HCT116 (cell line): ENCODE data around the gene SH3BP4. TPM values are rescaled to one million over a fixed set of nuclear protein-coding genes. Genes with fewer than 3 reads are reported as not detected.

Source experiments
- ATAC-seq: fragments of 200-7000 bp; cut with Tn5 transposase; 2 replicates; pipeline ENCODE4 v1.9.1; 2020; ENCODE audit warnings: mild to moderate bottlenecking, moderate library complexity
- BruUV-seq: library from RNA; stranded (reverse); fragments of 400-500 nt; replicated peaks from 2 replicates; lab custom pipeline; 2021; lab: Mats Ljungman, UMichigan
- CTCF ChIA-PET: fragments of 300-600 bp; sonication (Branson Sonifier 250); formaldehyde crosslinking; loops from one replicate; lab custom pipeline; 2021; ENCODE audit warnings: antibody characterized with exemption; lab: Charles Lee
- POLR2A ChIA-PET: fragments of 300-600, 350-600 bp; sonication (Branson Sonifier 250); formaldehyde crosslinking; loops from one replicate; lab custom pipeline; 2021; ENCODE audit warnings: antibody characterized with exemption; lab: Charles Lee
- RAD21 ChIA-PET, 2 experiments: fragments of 300-600 bp; sonication (Branson Sonifier 250); formaldehyde crosslinking; loops; one replicate each; lab custom pipeline; 2023; ENCODE audit warnings: low total read pairs in 2 of 2; ENCODE audit not compliant: uncharacterized antibody in 2 of 2, unreplicated experiment in 2 of 2, low non-redundant PET in 1 of 2; lab: Charles Lee
- DNase-seq: peaks from one replicate; pipeline ENCODE4 v3.0.0-alpha.2; 2010; ENCODE audit warnings: low read depth, low spot score
- H2AFZ ChIP-seq: fragments of 200-600 bp; shearing (Covaris generic), sonication (generic); 2 replicates; pipeline ENCODE4 v1.6.1; 2017; ENCODE audit warnings: low read depth, mixed run types, mixed read lengths, antibody characterized with exemption, low read length; ENCODE audit not compliant: poor library complexity, severe bottlenecking
- H3K27ac ChIP-seq: 2 replicates; pipeline ENCODE4 v1.5.1; 2012; ENCODE audit warnings: low read depth, low read length
- H3K27me3 ChIP-seq: fragments of 200-600 bp; sonication (generic); 2 replicates; pipeline ENCODE4 v1.6.1; 2016; ENCODE audit warnings: mixed run types, low read length, mixed read lengths; ENCODE audit not compliant: insufficient read depth
- H3K36me3 ChIP-seq, 2 experiments: fragments of 200-500 bp in 1 of 2; fragments of 200-600 bp in 1 of 2; sonication (Bioruptor generic) in 1 of 2; sonication (generic) in 1 of 2; 2 replicates each; pipeline versions ENCODE4 v1.5.1 to v1.6.1; 2014 to 2016; ENCODE audit warnings: low read length in 2 of 2, inconsistent platforms in 1 of 2, mixed read lengths in 1 of 2, mixed run types in 1 of 2; ENCODE audit not compliant: insufficient read depth in 2 of 2, control insufficient read depth in 1 of 2
- H3K4me1 ChIP-seq, 2 experiments: fragments of 200-600 bp in 1 of 2; sonication (generic) in 1 of 2; 2 replicates each; pipeline versions ENCODE4 v1.5.1 to v1.6.1; 2012 to 2017; ENCODE audit warnings: low read length in 2 of 2, inconsistent platforms in 1 of 2, mild to moderate bottlenecking in 1 of 2, mixed read lengths in 1 of 2, mixed run types in 1 of 2, moderate library complexity in 1 of 2; ENCODE audit not compliant: insufficient read depth in 2 of 2, control insufficient read depth in 1 of 2
- H3K4me2 ChIP-seq: fragments of 200-600 bp; sonication (generic); 2 replicates; pipeline ENCODE4 v1.6.1; 2017; ENCODE audit warnings: mixed run types, low read length, mixed read lengths
- H3K4me3 ChIP-seq, 2 experiments: fragments of 200-600 bp in 1 of 2; sonication (generic) in 1 of 2; replicated peaks in 1 of 2; 2 replicates each; pipeline ENCODE4 v1.5.1; 2011 to 2016; ENCODE audit warnings: low read length in 2 of 2, control low read depth in 1 of 2, low read depth in 1 of 2, mild to moderate bottlenecking in 1 of 2, mixed read lengths in 1 of 2, mixed run types in 1 of 2
- H3K79me2 ChIP-seq: fragments of 200-600 bp; sonication (generic); 2 replicates; pipeline ENCODE4 v1.6.1; 2017; ENCODE audit warnings: mild to moderate bottlenecking, mixed run types, low read length, moderate library complexity, mixed read lengths; ENCODE audit not compliant: insufficient read depth
- H3K9ac ChIP-seq: fragments of 200-600 bp; sonication (generic); 2 replicates; pipeline ENCODE4 v1.6.1; 2016; ENCODE audit warnings: low read length, mixed read lengths
- H3K9me2 ChIP-seq: fragments of 200-600 bp; sonication (generic), shearing (Covaris generic); 2 replicates; pipeline ENCODE4 v1.6.1; 2017; ENCODE audit warnings: mixed run types, mild to moderate bottlenecking, moderate library complexity; ENCODE audit not compliant: insufficient read depth
- H3K9me3 ChIP-seq, 2 experiments: fragments of 200-500 bp in 1 of 2; fragments of 200-600 bp in 1 of 2; sonication (Bioruptor generic) in 1 of 2; sonication (generic) in 1 of 2; 2 replicates each; pipeline ENCODE4 v1.6.1; 2014 to 2017; ENCODE audit warnings: low read length in 2 of 2, mixed read lengths in 2 of 2, inconsistent platforms in 1 of 2, low read depth in 1 of 2, mild to moderate bottlenecking in 1 of 2, mixed run types in 1 of 2, moderate library complexity in 1 of 2; ENCODE audit not compliant: control insufficient read depth in 1 of 2, insufficient read depth in 1 of 2
- H4K20me1 ChIP-seq: fragments of 200-600 bp; sonication (generic), shearing (Covaris generic); 2 replicates; pipeline ENCODE4 v1.6.1; 2017; ENCODE audit warnings: mixed run types, mild to moderate bottlenecking, moderate library complexity; ENCODE audit not compliant: insufficient read depth
- EZH2phosphoT487 ChIP-seq: fragments of 200-600 bp; IDR thresholded peaks from 2 replicates; pipeline ENCODE4 v1.6.1; 2018; ENCODE audit warnings: antibody characterized with exemption, borderline replicate concordance
- SIN3A ChIP-seq: IDR thresholded peaks from 2 replicates; pipeline ENCODE4 v1.6.1; 2012; ENCODE audit warnings: low read depth
- YY1 ChIP-seq: IDR thresholded peaks from 2 replicates; pipeline ENCODE4 v1.6.1; 2011; ENCODE audit warnings: low read length, low read depth, moderate library complexity, mild to moderate bottlenecking; ENCODE audit not compliant: insufficient replicate concordance; ENCODE audit errors: extremely low read depth
- ZBTB33 ChIP-seq: IDR thresholded peaks from 2 replicates; pipeline ENCODE4 v1.6.1; 2011; ENCODE audit warnings: mild to moderate bottlenecking, low read length, moderate library complexity; ENCODE audit not compliant: insufficient replicate concordance; ENCODE audit errors: extremely low read depth
- intact Hi-C: fragments of 100-400 bp; cut with micrococcal nuclease; formaldehyde crosslinking; loops from 2 replicates; pipeline ENCODE4 v1.10.0; 2022
- total RNA-seq: library from RNA; stranded (reverse); gene quantifications from one replicate; pipeline ENCODE4 v1.2.1, GENCODE V29; 2021; ENCODE audit not compliant: unreplicated experiment

SH3BP4 gene
- total RNA-seq, 1 experiment from 2014 or later = 32.9 TPM

GRCh38 chr2:235085476-235085875, 133.7 kb downstream of the SH3BP4 start (continued):
- TF ChIP-seq ZBTB33 = no peak
- TF ChIP-seq YY1 = no peak
- no peak for TF ChIP-seq SIN3A

GRCh38 chr2:235086481-235087184, 134.8 kb downstream of the SH3BP4 start:
- no peak for TF ChIP-seq EZH2phosphoT487
- TF ChIP-seq, all 23 proteins: peak for 0

More at GRCh38 chr2:235086481-235087184, 134.8 kb downstream of the SH3BP4 start:
- Histone ChIP-seq H3K4me1 (no peaks in the 10 kb centered on the region), H3K4me3 (no peak overlapping the region), H3K27ac (no peak overlapping the region), H3K4me2 (no peak overlapping the region), H2AFZ (no peak overlapping the region), H3K79me2 (no peaks in the 10 kb centered on the region), H3K9me3 (no peaks in the 10 kb centered on the region), H3K36me3 (no peaks in the 10 kb centered on the region), H3K9ac (no peak overlapping the region), H3K27me3 (no peaks in the 10 kb centered on the region), H3K9me2 (no peaks in the 10 kb centered on the region), H4K20me1 (no peaks in the 10 kb centered on the region)
- no TSS peak for BruUV-seq
- ATAC-seq = no peak
- ChIA-PET RAD21 (no interaction called here), POLR2A (no interaction called here), CTCF (no interaction called here)
- DNase-seq = no peak
- intact Hi-C loops = no loop called here
